Measurements from ENCODE around the gene NTM.

The NTM gene

DNA sequence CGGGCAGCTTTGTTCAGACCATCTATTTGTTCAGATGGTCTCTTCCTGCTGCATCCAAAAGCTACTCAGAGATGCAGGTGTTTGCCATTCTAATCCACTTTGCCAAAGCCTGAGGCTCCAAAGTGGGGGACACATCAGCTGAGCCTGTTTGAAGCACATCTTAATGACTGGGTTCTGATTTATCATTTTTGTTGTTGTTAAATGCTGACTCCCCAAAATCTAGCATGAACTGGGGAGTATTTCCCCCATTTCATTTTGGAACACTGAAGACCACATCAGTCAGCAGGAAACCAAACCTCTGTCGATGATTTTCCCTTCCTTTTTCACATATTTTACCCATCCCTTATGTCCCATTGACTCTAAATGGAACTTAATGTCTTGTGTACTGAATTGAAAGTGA is 262.6 kb downstream of the NTM start:
- H2BK120ac ChIP-seq (ENCODE audit: low read depth, low read length): no peak overlapping the region
- H2AFZ ChIP-seq (ENCODE audit: low read depth, low read length): no peak overlapping the region
- H3K27me3 ChIP-seq (ENCODE audit: control insufficient read depth in 1 of 2, insufficient read depth in 1 of 2, low read length in 2 of 2): no peaks in the 10 kb centered on the region
- H3K9me3 ChIP-seq (ENCODE audit: control insufficient read depth, low read length): no peaks in the 10 kb centered on the region
- H3K27ac ChIP-seq (ENCODE audit: low read length, poor library complexity, severe bottlenecking): no peak overlapping the region
- no peak overlapping the region for H3K4me2 ChIP-seq (ENCODE audit: low read length, poor library complexity, severe bottlenecking)
- H4K91ac ChIP-seq (ENCODE audit: low read length): no peak overlapping the region
- no peak overlapping the region for H2BK12ac ChIP-seq (ENCODE audit: low read length in 2 of 2)
- H2BK15ac ChIP-seq (ENCODE audit: low read depth, poor library complexity, severe bottlenecking): no peak overlapping the region
- H4K8ac ChIP-seq (ENCODE audit: low read length): no peak overlapping the region
- H3K14ac ChIP-seq (ENCODE audit: low read length in 2 of 2): no peak overlapping the region
- WGBS: 100% methylated on average over 1 of the region's 2 CpGs
- H3K4me1 ChIP-seq (ENCODE audit: control insufficient read depth, insufficient read depth, low read depth, low read length): no peaks in the 10 kb centered on the region
- DNase-seq: no peak
- no peaks in the 10 kb centered on the region for H3K36me3 ChIP-seq (ENCODE audit: control insufficient read depth in 1 of 2, insufficient read depth in 2 of 2, low read depth in 1 of 2, low read length in 2 of 2)
- H3K23ac ChIP-seq (ENCODE audit: low read length in 2 of 2): no peak overlapping the region
- H3K9ac ChIP-seq (ENCODE audit: low read length): no peak overlapping the region
- H2AK5ac ChIP-seq (ENCODE audit: low read length, severe bottlenecking): no peak overlapping the region
- H3K18ac ChIP-seq (ENCODE audit: low read depth in 1 of 2, low read length in 2 of 2): no peak overlapping the region
- H3K79me1 ChIP-seq (replicated peaks; ENCODE audit: low read length, poor library complexity, severe bottlenecking): no peaks in the 10 kb centered on the region
- H3K4ac ChIP-seq (ENCODE audit: low read depth in 1 of 2, low read length in 2 of 2): no peak overlapping the region
- no peak overlapping the region for H3K4me3 ChIP-seq (ENCODE audit: insufficient read depth in 1 of 2, low read depth in 1 of 2, low read length in 2 of 2)
- no peak overlapping the region for H2BK5ac ChIP-seq (ENCODE audit: low read depth, low read length, poor library complexity, severe bottlenecking)

DNA sequence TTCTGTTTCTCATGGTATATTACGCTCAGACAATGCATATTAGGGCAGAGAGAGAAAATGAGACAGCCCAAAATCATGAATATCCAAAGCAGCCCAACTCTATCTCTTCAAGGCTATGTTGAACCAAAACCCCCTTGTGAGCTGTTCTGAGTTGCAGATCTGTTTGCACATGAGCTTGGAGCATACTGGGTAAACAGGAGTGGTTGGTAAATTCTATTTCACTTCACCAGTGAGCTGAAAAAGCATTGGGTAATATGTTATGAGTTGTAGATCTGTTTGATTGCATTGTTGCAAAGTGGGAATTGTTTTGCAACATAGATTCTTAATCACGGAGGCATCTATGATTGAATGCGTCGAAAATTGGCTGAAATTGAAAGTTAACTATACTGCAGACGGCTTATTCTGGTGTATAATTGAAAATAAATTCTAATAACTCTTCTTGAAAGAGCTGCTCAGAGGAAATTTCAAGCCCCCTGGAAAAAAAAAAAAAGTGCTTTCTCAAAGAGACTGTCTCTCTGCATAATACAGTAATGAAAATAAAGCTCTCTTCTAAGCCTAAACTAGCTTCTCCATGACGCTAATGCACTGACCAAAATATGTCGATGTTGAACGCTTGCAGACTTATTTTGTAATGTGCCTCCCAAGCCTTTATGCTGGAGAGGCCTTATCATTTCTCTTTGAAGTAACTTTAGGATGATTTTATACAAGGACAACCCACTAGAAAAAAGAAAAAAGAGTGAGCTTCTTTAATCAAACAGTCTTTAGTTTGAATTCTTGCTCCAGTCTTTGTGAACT is 263.7 kb downstream of the NTM start:
- H3K4me3 ChIP-seq (ENCODE audit: insufficient read depth in 1 of 2, low read depth in 1 of 2, low read length in 2 of 2): no peak overlapping the region
- 92% methylated on average over 4 of the region's 8 CpGs for WGBS

DNA sequence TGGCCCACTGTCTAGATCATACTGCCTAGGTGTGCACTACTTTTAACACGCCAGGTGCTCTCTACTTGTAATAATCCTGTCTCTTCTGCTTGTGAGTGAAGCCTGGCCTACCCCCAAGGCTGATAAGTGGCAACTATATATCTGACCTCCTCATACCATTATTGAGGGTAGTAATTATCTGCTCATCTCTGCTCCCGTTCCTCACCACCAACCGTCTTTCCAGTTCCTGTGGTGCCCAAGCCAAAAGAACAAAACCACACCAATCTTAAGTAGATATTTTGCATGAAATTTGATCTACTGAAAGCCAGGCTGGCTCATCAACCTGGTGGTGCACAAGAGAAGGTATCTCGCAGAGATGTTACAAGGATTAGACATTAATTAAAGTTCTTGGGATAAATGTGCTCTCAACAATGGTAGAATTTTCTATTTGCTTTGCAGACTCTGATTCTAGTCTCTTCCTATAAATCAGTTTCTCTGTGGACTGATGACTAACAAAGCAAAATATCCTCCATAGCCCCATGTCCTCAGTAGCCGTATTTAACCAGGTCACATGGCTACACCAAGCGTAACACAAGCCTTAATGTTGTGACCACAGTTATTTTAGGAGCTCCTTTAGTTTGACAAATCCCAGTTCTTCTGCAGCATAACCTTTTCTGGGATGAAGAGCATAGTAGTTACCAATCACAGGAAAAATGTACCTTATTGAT is 267.2 kb downstream of the NTM start:
- no peak for DNase-seq
- no peak overlapping the region for H3K4me2 ChIP-seq (ENCODE audit: low read length, poor library complexity, severe bottlenecking)
- no peaks in the 10 kb centered on the region for H3K9me3 ChIP-seq (ENCODE audit: control insufficient read depth, low read length)
- H2BK5ac ChIP-seq (ENCODE audit: low read depth, low read length, poor library complexity, severe bottlenecking): no peak overlapping the region
- no peak overlapping the region for H4K91ac ChIP-seq (ENCODE audit: low read length)
- no peak overlapping the region for H4K8ac ChIP-seq (ENCODE audit: low read length)
- H3K27ac ChIP-seq (ENCODE audit: low read length, poor library complexity, severe bottlenecking): no peak overlapping the region
- no peaks in the 10 kb centered on the region for H3K4me1 ChIP-seq (ENCODE audit: control insufficient read depth, insufficient read depth, low read depth, low read length)
- H3K27me3 ChIP-seq (ENCODE audit: control insufficient read depth in 1 of 2, insufficient read depth in 1 of 2, low read length in 2 of 2): peaks cover 0 to 8% of the 10 kb centered on the region in 2 experiments
- H2AK5ac ChIP-seq (ENCODE audit: low read length, severe bottlenecking): no peak overlapping the region
- no peak overlapping the region for H3K18ac ChIP-seq (ENCODE audit: low read depth in 1 of 2, low read length in 2 of 2)
- H2AFZ ChIP-seq (ENCODE audit: low read depth, low read length): no peak overlapping the region
- no peaks in the 10 kb centered on the region for H3K79me1 ChIP-seq (replicated peaks; ENCODE audit: low read length, poor library complexity, severe bottlenecking)
- no peak overlapping the region for H2BK12ac ChIP-seq (ENCODE audit: low read length in 2 of 2)
- no peak overlapping the region for H2BK120ac ChIP-seq (ENCODE audit: low read depth, low read length)
- no peak overlapping the region for H2BK15ac ChIP-seq (ENCODE audit: low read depth, poor library complexity, severe bottlenecking)
- no peaks in the 10 kb centered on the region for H3K36me3 ChIP-seq (ENCODE audit: control insufficient read depth in 1 of 2, insufficient read depth in 2 of 2, low read depth in 1 of 2, low read length in 2 of 2)
- H3K14ac ChIP-seq (ENCODE audit: low read length in 2 of 2): no peak overlapping the region
- no peak overlapping the region for H3K9ac ChIP-seq (ENCODE audit: low read length)
- no peak overlapping the region for H3K4ac ChIP-seq (ENCODE audit: low read depth in 1 of 2, low read length in 2 of 2)
- 91% methylated on average over 6 of the region's 6 CpGs for WGBS
- H3K23ac ChIP-seq (ENCODE audit: low read length in 2 of 2): no peak overlapping the region
- no peak overlapping the region for H3K4me3 ChIP-seq (ENCODE audit: insufficient read depth in 1 of 2, low read depth in 1 of 2, low read length in 2 of 2)

More for the DNA sequence above, 263.7 kb downstream of the NTM start:
- H3K18ac ChIP-seq (ENCODE audit: low read depth in 1 of 2, low read length in 2 of 2): no peak overlapping the region
- H3K4me1 ChIP-seq (ENCODE audit: control insufficient read depth, insufficient read depth, low read depth, low read length): no peaks in the 10 kb centered on the region
- no peaks in the 10 kb centered on the region for H3K79me1 ChIP-seq (replicated peaks; ENCODE audit: low read length, poor library complexity, severe bottlenecking)
- H3K27me3 ChIP-seq (ENCODE audit: control insufficient read depth in 1 of 2, insufficient read depth in 1 of 2, low read length in 2 of 2): no peaks in the 10 kb centered on the region
- no peak for DNase-seq
- H3K23ac ChIP-seq (ENCODE audit: low read length in 2 of 2): no peak overlapping the region
- H3K4ac ChIP-seq (ENCODE audit: low read depth in 1 of 2, low read length in 2 of 2): no peak overlapping the region
- no peak overlapping the region for H2BK120ac ChIP-seq (ENCODE audit: low read depth, low read length)
- H2AFZ ChIP-seq (ENCODE audit: low read depth, low read length): no peak overlapping the region
- no peak overlapping the region for H4K91ac ChIP-seq (ENCODE audit: low read length)
- H2BK5ac ChIP-seq (ENCODE audit: low read depth, low read length, poor library complexity, severe bottlenecking): no peak overlapping the region
- no peaks in the 10 kb centered on the region for H3K9me3 ChIP-seq (ENCODE audit: control insufficient read depth, low read length)
- no peak overlapping the region for H2AK5ac ChIP-seq (ENCODE audit: low read length, severe bottlenecking)
- H3K9ac ChIP-seq (ENCODE audit: low read length): no peak overlapping the region
- H3K14ac ChIP-seq (ENCODE audit: low read length in 2 of 2): no peak overlapping the region
- no peak overlapping the region for H2BK15ac ChIP-seq (ENCODE audit: low read depth, poor library complexity, severe bottlenecking)
- no peaks in the 10 kb centered on the region for H3K36me3 ChIP-seq (ENCODE audit: control insufficient read depth in 1 of 2, insufficient read depth in 2 of 2, low read depth in 1 of 2, low read length in 2 of 2)
- H4K8ac ChIP-seq (ENCODE audit: low read length): no peak overlapping the region
- H3K27ac ChIP-seq (ENCODE audit: low read length, poor library complexity, severe bottlenecking): no peak overlapping the region
- no peak overlapping the region for H3K4me2 ChIP-seq (ENCODE audit: low read length, poor library complexity, severe bottlenecking)
- H2BK12ac ChIP-seq (ENCODE audit: low read length in 2 of 2): no peak overlapping the region

DNA sequence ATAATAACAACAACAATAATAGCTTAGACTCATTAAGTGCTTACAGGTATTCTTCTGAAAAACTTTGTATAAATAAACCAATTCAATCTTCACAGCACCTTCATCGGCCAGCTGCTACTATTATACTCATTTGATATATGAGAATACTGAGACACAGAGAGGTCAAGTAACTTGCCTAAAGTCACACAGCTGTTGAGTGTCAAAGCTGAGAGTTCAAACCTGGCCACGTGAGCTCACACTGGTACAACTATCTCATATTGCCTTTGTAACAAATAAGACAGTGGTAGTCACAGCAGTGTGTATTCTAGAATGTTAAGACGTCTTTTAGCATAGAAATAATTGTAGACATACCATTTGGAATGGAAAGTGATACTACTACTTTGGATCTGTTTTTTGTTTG is 268.5 kb downstream of the NTM start:
- H3K4ac ChIP-seq (ENCODE audit: low read depth in 1 of 2, low read length in 2 of 2): no peak overlapping the region
- H3K23ac ChIP-seq (ENCODE audit: low read length in 2 of 2): no peak overlapping the region
- no peak overlapping the region for H3K18ac ChIP-seq (ENCODE audit: low read depth in 1 of 2, low read length in 2 of 2)
- no peak overlapping the region for H2BK15ac ChIP-seq (ENCODE audit: low read depth, poor library complexity, severe bottlenecking)
- H3K27ac ChIP-seq (ENCODE audit: low read length, poor library complexity, severe bottlenecking): no peak overlapping the region
- no peak overlapping the region for H3K14ac ChIP-seq (ENCODE audit: low read length in 2 of 2)
- H2BK5ac ChIP-seq (ENCODE audit: low read depth, low read length, poor library complexity, severe bottlenecking): no peak overlapping the region
- H3K4me2 ChIP-seq (ENCODE audit: low read length, poor library complexity, severe bottlenecking): no peak overlapping the region
- H2BK120ac ChIP-seq (ENCODE audit: low read depth, low read length): no peak overlapping the region
- H3K9me3 ChIP-seq (ENCODE audit: control insufficient read depth, low read length): no peaks in the 10 kb centered on the region
- H4K91ac ChIP-seq (ENCODE audit: low read length): no peak overlapping the region
- no peaks in the 10 kb centered on the region for H3K4me1 ChIP-seq (ENCODE audit: control insufficient read depth, insufficient read depth, low read depth, low read length)
- H4K8ac ChIP-seq (ENCODE audit: low read length): no peak overlapping the region
- no peak overlapping the region for H2BK12ac ChIP-seq (ENCODE audit: low read length in 2 of 2)
- no peak for DNase-seq
- H3K79me1 ChIP-seq (replicated peaks; ENCODE audit: low read length, poor library complexity, severe bottlenecking): no peaks in the 10 kb centered on the region
- H3K9ac ChIP-seq (ENCODE audit: low read length): no peak overlapping the region
- H3K27me3 ChIP-seq (ENCODE audit: control insufficient read depth in 1 of 2, insufficient read depth in 1 of 2, low read length in 2 of 2): peaks cover 0 to 8% of the 10 kb centered on the region in 2 experiments
- H2AK5ac ChIP-seq (ENCODE audit: low read length, severe bottlenecking): no peak overlapping the region
- no peaks in the 10 kb centered on the region for H3K36me3 ChIP-seq (ENCODE audit: control insufficient read depth in 1 of 2, insufficient read depth in 2 of 2, low read depth in 1 of 2, low read length in 2 of 2)
- H2AFZ ChIP-seq (ENCODE audit: low read depth, low read length): no peak overlapping the region
- H3K4me3 ChIP-seq (ENCODE audit: insufficient read depth in 1 of 2, low read depth in 1 of 2, low read length in 2 of 2): no peak overlapping the region
- WGBS: 74% methylated on average over 3 of the region's 3 CpGs

Data from mesenchymal stem cell (in vitro differentiated cells and primary cell).